Endothelial cell (in vitro differentiated cells): ENCODE results near the gene FAM107B. TPM values are rescaled to one million over a fixed set of nuclear protein-coding genes. Genes with fewer than 3 reads are reported as not detected.

Source experiments
- DNase-seq: peaks from one replicate; pipeline ENCODE4 v3.0.0; 2021; ENCODE audit warnings: low spot score
- H3K27ac Mint-ChIP-seq: one replicate; pipeline ENCODE4 v1.8.0; 2021; ENCODE audit warnings: mixed read lengths, inconsistent platforms; ENCODE audit not compliant: unreplicated experiment
- H3K27me3 Mint-ChIP-seq: one replicate; pipeline ENCODE4 v1.8.0; 2021; ENCODE audit warnings: mild to moderate bottlenecking, moderate library complexity, mixed read lengths, inconsistent platforms; ENCODE audit not compliant: unreplicated experiment
- H3K36me3 Mint-ChIP-seq: one replicate; pipeline ENCODE4 v1.8.0; 2021; ENCODE audit warnings: mild to moderate bottlenecking, low read depth, mixed read lengths, inconsistent platforms; ENCODE audit not compliant: unreplicated experiment
- H3K4me1 Mint-ChIP-seq: one replicate; pipeline ENCODE4 v1.8.0; 2021; ENCODE audit warnings: mild to moderate bottlenecking, mixed read lengths, inconsistent platforms; ENCODE audit not compliant: unreplicated experiment
- H3K4me3 Mint-ChIP-seq: one replicate; pipeline ENCODE4 v1.8.0; 2021; ENCODE audit warnings: mild to moderate bottlenecking, mixed read lengths, inconsistent platforms; ENCODE audit not compliant: unreplicated experiment
- H3K9me3 Mint-ChIP-seq: one replicate; pipeline ENCODE4 v1.8.0; 2021; ENCODE audit warnings: mixed read lengths, inconsistent platforms; ENCODE audit not compliant: unreplicated experiment
- total RNA-seq: library from RNA; stranded (reverse); fragmentation: NEBNext Ultra II Directional; extraction: Animal tissue kit (Norgen Biotek cat#: 25700); gene quantifications from one replicate; pipeline ENCODE4 v1.2.1, GENCODE V29; 2021; ENCODE audit not compliant: unreplicated experiment
- TF ChIP-seq, protein P1 (sequence below): fragments of 200-600 bp; sonication (generic); IDR thresholded peaks from one replicate; pipeline ENCODE4 v1.5.0; 2021; ENCODE audit warnings: antibody characterized with exemption; ENCODE audit not compliant: unreplicated experiment

Gene FAM107B
- total RNA-seq, 1 donor from 2014 or later: 462 TPM

DNA sequence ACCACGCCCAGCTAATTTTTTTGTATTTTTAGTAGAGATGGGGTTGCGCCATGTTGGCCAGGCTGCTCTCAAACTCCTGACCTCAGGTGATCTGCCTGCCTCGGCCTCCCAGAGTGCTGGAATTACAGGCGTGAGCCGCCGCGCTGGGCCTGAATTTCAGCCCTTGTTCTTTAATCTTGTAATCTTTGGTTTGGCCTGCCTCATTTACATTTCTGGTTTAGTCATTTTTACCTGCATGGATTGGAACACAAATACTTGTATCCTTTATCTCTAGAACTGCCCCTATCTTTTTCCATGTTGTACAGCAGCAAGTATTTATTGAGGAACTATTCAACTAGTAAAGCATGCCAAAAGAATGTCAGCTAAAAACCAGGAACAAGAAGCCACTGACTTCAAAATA, 248.4 kb downstream of the FAM107B start:
- TF ChIP-seq, protein P1, sequence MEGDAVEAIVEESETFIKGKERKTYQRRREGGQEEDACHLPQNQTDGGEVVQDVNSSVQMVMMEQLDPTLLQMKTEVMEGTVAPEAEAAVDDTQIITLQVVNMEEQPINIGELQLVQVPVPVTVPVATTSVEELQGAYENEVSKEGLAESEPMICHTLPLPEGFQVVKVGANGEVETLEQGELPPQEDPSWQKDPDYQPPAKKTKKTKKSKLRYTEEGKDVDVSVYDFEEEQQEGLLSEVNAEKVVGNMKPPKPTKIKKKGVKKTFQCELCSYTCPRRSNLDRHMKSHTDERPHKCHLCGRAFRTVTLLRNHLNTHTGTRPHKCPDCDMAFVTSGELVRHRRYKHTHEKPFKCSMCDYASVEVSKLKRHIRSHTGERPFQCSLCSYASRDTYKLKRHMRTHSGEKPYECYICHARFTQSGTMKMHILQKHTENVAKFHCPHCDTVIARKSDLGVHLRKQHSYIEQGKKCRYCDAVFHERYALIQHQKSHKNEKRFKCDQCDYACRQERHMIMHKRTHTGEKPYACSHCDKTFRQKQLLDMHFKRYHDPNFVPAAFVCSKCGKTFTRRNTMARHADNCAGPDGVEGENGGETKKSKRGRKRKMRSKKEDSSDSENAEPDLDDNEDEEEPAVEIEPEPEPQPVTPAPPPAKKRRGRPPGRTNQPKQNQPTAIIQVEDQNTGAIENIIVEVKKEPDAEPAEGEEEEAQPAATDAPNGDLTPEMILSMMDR: no peak
- no peaks in the 10 kb centered on the region for H3K9me3 Mint-ChIP-seq
- no peak for DNase-seq
- H3K4me3 Mint-ChIP-seq: peak overlapping the region; percentile 13
- H3K27me3 Mint-ChIP-seq: peaks cover 9% of the 10 kb centered on the region
- peaks cover 49% of the 10 kb centered on the region for H3K36me3 Mint-ChIP-seq
- H3K27ac Mint-ChIP-seq: no peak overlapping the region
- H3K4me1 Mint-ChIP-seq: peaks cover 33% of the 10 kb centered on the region

DNA sequence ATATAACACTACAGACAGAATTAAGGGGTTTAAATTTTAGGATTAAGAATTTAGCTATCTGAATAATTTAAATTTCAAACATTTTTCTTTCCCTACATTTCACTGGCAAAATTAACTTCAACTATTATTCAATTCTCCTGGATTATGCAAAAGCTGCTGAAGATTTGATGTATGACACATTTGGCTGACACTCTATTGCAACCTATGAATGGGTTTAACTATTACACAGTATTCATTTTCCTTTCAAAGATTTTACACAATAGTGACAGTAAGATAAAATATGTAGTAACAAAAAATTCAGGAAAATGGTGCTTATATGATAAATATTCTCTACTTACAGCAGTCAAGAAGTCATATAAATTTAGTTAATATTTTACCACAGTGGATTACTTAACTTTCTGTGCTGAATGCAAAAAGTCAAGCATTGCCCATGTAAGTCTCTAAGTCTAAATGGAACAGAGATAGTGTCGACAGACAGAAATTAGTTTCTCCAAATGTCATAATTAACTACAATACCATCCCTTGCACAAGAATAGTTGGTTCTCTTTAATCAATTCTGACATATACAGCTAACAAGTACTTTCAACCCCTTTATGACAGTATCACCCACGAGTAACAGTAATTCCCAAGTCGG, 249.9 kb downstream of the FAM107B start:
- H3K27me3 Mint-ChIP-seq: peaks cover 9% of the 10 kb centered on the region
- H3K4me3 Mint-ChIP-seq: no peak overlapping the region
- H3K9me3 Mint-ChIP-seq: no peaks in the 10 kb centered on the region
- H3K27ac Mint-ChIP-seq: no peak overlapping the region
- DNase-seq: no peak
- peaks cover 57% of the 10 kb centered on the region for H3K36me3 Mint-ChIP-seq
- TF ChIP-seq, protein P1: no peak
- H3K4me1 Mint-ChIP-seq: peaks cover 39% of the 10 kb centered on the region

DNA sequence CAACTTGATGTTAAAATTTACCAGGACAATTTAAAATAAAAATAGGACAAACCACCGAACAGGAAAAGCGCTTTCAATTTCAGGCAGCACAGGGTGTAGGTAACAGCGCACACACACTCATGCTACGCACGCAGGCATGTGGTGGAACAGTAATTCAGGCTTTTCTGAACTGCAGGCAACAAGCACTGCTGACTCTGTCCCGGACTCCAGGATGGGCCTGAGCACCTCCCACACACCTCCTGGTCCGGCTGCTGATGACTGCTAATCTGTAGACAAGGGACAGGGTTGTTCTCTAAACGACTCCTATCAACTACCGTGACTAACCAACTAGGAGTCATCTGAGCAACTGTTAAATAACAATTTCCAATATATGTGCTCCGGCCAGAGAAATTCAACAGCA, 251.4 kb downstream of the FAM107B start:
- Mint-ChIP-seq H3K27me3 (peaks cover 9% of the 10 kb centered on the region), H3K27ac (peak overlapping the region; percentile 72), H3K36me3 (peaks cover 56% of the 10 kb centered on the region), H3K9me3 (no peaks in the 10 kb centered on the region), H3K4me3 (peak overlapping the region; percentile 8), H3K4me1 (peaks cover 32% of the 10 kb centered on the region)
- TF ChIP-seq, protein P1: no peak
- DNase-seq: no peak

DNA sequence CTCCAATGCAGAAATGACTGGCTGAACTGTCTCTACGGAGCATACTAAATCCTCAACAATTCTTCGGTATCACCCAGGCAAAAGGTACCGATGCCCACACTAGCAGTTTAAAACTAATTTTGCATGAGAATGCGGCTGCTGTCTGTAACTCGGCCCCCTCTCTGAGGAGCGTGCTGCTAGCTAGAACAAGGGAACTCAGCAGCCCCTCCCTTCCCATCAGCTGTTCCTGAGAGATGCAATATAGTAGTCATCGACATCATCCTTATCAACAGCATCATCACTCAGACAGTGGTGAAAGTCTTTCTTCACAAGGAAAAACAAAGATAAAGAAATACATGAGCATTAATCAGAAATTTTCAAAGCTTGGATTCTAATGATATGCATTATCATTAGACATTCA, 254.9 kb downstream of the FAM107B start:
- Mint-ChIP-seq H3K27ac (no peak overlapping the region), H3K4me3 (no peak overlapping the region), H3K9me3 (no peaks in the 10 kb centered on the region), H3K4me1 (peaks cover 32% of the 10 kb centered on the region), H3K27me3 (peaks cover 11% of the 10 kb centered on the region), H3K36me3 (peaks cover 61% of the 10 kb centered on the region)
- no peak for DNase-seq
- TF ChIP-seq, protein P1: no peak

DNA sequence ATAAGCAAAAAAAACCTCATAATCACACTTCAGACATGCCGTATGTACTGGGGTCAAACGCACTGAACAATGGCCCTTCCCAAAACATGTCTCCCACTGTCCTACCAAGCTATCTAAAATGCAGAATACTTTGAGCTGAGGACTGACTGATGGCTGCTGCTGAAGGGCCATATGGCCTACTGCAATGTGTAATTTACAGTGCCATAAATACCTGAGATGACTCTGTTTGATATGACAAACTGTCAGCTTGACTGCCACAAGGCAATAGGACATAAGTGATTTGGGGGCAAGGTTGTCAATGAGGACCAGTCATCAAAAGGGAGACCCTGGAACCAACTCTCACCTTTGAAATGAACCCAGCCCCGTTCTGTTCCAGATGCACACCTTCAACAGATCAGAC, 256.5 kb downstream of the FAM107B start:
- DNase-seq: no peak
- TF ChIP-seq, protein P1: no peak
- no peak overlapping the region for H3K4me3 Mint-ChIP-seq
- peaks cover 56% of the 10 kb centered on the region for H3K36me3 Mint-ChIP-seq
- H3K27ac Mint-ChIP-seq: no peak overlapping the region
- no peaks in the 10 kb centered on the region for H3K9me3 Mint-ChIP-seq
- H3K27me3 Mint-ChIP-seq: peaks cover 7% of the 10 kb centered on the region
- peaks cover 25% of the 10 kb centered on the region for H3K4me1 Mint-ChIP-seq
